HG03095 (cell line): ENCODE results near the gene PARS2.

ENCODE experiments used
- ATAC-seq: cut with Tn5 transposase; IDR thresholded peaks from one replicate; pipeline ENCODE4 v1.9.1; 2021; ENCODE audit warnings: moderate library complexity; ENCODE audit not compliant: unreplicated experiment

The PARS2 gene

DNA sequence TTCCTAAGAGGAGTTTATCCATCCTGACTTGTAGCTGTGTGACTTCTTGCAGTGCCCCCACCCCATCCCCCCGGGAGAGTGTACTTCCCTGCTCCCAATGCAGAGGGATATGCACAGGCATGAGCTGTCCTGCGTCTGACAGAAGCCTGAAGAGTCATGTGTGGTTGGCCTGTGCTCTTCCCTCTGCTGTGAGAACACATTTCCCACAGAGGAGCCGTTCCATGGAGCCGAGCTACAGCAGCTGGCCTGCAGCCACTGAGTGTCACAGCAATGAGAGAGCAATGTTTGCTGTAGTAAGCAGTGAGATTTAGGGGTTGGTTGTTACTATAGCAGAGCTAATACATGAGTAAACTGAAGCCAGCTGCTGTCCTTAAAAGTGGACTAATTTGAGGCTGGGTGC, 22.0 kb downstream of the PARS2 start:
- ATAC-seq = no peak

DNA sequence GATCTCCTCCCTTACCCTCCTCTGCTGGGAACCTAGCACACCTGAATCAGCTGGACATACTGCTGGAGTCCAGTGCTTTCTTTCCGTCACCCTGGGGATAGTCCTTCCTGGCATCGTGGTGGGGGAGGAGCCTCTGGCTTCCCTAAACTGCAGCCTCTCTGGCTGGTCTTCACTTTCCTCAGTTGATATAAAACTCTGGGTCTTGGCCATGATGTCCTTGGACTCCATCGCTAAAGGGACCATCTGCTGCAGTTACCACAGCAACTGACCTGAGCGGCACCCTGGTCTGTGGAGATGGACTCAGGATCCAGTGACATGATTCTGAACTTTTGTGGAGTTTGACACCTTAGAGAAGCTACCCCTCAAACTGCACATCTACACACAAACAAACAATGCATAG, 22.8 kb downstream of the PARS2 start:
- ATAC-seq = no peak

DNA sequence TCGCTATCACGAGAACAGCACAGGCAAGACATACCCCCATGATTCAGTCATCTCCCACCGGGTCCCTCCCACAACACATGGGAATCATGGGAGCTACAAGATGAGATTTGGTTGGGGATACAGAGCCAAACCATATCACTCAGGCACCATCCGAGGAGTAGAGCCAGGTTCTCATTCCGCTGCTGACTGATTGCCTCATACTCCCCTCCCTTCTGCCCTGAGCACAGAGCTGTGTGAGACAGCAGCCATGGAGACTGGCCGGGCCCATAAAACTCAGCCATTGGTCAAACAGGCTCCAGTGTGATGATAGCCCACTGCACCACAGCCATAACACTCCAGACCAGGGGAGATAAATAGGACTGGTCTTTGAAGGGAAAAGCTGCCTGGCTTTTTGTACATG, 26.1 kb downstream of the PARS2 start:
- no peak for ATAC-seq

DNA sequence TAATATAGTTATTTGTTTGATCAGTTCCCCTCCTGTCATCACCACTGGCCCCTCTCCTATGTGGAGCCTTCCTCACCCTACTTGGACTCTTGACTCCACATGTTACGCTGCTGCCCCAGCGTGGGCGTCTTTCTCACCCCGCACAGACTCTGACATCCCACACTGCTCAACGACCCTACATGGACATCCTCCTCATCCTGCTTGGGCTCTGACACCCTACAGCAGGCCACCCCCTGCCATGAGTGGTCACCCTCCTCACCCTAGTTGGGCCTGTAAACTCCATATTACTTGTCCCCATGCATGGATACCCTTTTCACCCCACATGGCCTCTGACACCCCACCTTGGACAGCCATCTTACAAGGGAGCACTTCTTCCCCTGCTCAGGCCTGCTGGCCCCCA, 27.6 kb downstream of the PARS2 start:
- ATAC-seq = no peak

DNA sequence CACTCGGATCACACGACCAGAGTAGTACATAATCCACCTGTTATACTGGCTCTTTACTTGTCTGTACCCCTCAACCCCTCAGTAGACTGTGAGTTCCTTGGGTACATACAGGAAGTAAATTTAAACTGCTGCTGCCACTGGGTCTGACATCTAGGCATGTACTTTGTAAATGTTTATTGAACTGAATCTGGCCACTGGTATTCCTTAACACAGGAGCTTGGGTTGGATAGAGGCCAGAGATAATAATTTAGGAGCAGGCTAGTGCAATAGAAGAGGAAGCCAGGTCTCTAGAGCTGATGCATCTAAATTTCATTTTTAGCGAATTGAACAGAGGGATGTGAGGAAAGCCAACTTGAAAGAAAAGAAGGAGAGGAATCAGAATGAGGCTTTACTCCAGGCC, 36.3 kb downstream of the PARS2 start:
- ATAC-seq = no peak

DNA sequence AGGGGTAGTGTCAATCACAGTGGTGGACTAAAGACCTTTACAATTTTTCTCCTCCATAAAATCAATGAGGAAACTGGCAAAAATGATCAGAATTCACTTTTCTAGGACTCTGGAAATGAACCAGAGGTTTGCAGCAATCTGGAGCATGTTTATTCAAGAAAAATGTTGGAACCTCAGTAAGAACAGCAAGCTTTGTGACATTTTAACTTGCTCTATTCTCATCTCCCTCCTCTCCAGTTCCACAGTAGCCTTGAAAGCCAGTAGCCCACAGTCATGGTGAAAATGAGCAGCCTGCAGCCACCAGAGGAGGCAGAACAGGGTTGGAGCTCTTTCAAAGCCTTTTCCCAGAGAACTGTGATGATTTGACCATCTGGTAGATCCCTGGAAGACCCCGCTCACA, 39.6 kb downstream of the PARS2 start:
- no peak for ATAC-seq

DNA sequence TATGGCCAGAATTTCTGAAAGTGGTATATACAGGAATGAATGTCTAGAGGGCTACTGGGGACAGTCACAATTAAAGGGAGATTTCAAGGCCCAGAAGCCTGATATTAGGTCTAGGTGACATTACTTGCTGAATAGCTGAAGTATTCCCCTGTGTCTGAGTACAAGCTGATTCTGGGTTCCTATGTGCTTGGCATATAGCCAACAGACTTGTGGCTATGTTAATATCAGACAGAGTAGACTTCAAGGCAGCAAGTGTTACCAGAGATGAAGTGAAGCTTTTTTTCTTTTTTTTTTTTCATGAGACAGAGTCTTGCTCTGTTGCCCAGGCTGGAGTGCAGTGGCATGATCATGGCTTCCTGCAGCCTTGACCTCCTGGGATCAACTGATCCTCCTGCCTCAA, 40.3 kb downstream of the PARS2 start:
- no peak for ATAC-seq

DNA sequence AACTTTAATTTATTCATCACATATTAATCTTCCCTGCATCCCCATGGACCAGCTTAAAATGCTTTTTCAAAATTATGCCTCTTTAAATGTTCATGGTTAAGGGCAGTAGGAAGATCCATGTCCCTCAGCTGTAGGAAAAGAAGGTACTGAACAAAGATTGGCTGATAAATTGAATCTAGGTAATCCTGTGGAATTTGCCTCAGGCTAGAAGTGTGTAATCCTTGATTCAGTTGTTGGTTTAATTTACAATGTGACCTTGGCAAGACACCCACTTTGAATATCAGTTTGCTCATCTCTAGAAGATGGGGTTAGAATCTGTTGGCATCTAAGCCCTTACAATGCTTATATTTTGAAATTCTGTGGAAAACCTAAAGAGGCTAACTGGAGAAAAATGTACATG, 42.6 kb downstream of the PARS2 start:
- ATAC-seq = no peak

DNA sequence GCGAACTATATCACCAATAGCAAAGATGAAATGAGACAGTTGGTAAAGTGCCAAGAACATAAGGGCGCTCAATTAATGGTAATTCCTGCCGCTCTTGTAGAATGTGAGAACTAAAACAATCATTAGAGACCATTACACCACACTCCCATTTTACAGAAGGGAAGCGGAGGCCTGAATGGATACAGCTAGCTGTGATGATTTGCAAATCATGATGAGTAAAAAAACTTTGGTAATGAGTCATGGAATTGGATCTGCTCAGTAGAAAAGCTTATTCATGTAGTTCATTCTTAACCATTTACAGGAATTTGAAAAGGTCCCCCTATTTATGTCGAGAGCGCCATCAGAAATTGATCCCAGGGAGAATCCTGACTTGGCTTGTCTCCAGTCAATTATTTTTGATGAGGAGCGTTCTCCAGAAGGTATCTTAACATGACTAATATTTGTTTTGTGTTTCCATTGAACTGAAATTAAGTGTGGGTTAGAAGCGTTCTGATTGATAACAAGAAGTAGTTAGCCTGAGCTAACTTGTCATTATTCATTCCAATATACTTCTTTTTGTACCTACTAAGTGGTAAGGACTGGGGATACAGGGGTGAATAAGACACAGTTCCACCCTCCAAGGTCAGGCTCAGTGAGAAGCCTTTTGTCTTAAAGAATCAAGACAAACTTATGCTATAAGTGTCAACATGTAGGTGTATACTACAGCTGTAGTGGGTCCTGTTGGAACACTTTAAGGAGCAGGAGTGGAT, 47.9 kb downstream of the PARS2 start:
- no peak for ATAC-seq

DNA sequence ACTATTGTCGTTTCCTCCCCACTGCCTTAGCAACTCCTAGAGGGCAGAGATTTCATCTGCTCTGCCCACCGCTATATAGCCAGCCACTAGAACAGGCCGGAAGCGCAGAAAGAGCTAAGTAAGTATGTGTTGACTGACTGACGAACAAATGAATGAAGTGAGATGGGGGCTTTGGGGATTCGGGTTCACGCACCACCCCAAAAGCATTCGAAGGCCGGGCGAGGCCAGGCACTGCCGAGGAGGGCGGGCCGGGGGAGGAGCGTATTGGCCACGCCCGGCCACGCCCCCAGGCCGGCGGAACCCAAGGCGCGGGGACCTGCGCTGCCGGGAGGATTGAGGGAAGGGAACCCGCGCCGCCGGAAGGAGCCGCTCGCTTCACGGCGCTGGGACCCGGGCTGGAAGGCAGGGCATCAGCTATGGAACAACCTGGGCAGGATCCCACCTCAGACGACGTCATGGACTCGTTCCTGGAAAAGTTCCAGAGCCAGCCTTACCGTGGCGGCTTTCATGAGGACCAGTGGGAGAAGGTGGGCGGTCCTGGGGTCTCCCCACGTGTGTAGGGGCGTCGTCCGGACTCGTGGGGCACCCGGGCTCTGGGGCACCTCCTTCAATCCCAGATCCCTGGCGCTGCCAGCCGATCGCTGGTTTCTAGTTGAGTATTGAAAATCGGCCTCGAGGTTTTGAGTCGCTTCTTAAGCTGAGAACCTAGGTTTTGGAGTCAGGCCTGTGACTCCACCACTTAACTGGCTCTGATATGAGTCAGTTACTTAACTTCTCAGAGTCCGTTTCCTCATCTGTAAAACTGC, 48.6 kb downstream of the PARS2 start, which contains the start of gene TTC4:
TTC4 (plus strand) TSS at position 369 of the 806 bp plus-strand sequence; CDS start at position 417, 48 bp downstream.
- peak; percentile 98 for ATAC-seq

DNA sequence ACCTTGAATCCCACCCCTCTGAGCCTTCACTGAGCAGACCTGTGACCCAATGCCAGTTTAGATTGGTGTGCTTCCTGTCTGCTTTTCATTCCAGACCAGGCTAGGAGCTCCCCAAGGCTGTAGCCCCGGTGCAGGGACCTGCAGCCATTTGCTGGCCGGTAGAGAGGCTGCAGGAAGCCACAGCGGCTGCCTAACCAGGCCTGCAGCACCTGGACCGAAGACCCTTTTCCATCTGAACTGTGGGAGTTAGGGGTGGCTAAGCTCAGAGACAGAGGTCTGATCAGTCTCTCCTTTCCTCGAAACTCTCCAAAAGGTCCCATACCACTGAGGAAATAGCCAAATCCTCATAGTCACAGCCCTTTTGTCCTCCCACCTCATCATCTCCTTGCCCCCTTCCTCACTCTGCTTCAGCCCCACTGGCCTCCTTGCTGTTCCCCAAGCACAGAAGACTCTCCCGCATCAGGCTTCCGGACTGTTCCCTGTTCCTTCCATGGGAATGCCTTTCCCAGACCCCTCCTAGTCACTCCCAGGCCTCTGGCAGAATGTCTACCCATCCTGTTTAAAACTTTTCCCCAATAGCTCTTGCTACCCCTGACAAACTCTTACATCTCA, 49.3 kb downstream of the PARS2 start:
- no peak for ATAC-seq

DNA sequence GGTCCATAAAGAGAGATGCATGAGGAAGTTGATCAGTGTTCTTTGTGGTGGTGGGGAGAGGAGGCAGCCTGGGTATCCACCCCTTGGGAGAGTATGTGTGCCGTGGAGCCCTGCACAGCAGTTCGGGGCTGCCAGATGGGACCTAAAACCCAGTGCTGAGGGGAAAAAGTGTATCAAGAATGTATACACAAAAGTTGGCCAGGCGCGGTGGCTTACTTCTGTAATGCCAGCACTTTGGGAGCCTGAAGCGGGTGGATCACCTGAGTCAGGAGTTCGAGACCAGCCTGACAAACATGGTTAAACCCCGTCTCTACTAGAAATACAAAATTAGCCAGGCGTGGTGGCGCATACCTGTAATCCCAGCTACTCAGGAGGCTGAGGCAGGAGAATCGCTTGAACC, 52.8 kb downstream of the PARS2 start:
- ATAC-seq = no peak

DNA sequence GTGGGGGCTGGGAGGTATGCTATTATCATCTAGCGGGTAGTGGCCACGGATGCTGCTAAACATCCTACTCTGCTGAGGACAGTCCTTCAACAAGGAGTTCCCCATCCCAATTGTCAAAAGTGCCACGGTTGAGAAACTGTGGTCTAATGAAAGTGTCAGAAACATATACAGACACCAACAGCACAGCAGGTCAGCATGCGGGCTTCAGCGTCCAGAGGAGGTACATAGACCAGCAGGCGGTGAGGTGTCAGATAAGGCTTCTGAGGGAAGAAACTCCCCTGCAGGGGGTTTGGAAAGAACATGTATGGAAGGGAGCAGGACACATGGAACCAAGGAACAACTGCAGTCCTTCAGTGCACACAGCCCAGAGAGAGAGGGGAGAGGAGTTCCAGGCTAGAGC, 53.5 kb downstream of the PARS2 start:
- no peak for ATAC-seq

DNA sequence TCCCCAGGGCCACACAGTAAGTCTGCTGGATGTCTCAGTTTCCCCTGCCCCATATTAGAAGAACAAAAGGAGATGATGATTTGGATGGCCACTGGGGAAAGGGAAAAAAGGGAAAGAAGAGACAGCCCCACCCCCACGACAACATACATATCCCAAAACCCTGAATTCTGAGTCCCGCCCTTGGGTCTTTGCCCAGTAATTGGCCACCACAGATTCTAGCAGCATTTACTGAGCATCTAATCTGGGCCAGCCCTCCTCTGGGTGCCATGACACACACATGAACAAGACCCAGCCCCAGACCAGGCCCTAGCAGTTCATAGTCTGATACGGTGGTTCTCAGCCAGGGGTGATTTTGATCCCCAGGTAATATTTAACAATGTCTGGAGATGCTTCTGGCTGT, 53.9 kb downstream of the PARS2 start:
- no peak for ATAC-seq

DNA sequence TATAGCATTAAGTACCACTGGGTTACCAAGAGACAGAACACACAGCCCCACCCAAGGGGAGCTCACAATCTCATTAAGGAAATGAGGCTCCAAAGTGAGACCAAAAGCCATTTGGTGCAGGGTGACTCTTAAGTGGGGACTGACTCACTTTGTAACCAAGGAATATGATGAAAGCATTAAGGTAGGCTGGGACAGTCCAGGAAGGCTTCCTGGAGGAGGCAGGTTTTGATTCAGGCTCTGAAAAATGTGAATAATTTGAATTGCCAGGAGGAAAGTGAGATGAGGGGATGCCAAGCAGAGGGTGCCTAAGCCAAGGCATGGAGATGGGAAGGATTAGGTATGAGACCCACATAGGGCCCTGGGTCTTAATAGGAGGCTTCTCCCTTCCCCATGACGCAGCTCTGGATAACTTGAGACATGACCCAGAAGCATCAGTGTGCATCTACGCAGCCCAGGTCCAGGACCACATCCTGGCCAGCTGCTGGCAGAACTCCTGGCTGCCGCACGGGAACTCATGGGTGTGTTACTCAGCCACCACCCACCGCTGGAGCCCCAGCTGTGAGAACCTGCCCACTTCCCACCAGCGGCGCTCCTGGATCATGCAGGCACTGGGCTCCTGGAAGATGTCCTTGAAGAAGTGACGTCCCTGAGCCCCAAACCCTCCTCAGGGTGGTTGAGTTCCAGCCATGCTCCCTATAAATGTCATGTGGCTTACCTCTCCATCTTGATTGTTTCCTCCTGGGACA, 54.6 kb downstream of the PARS2 start:
- no peak for ATAC-seq

DNA sequence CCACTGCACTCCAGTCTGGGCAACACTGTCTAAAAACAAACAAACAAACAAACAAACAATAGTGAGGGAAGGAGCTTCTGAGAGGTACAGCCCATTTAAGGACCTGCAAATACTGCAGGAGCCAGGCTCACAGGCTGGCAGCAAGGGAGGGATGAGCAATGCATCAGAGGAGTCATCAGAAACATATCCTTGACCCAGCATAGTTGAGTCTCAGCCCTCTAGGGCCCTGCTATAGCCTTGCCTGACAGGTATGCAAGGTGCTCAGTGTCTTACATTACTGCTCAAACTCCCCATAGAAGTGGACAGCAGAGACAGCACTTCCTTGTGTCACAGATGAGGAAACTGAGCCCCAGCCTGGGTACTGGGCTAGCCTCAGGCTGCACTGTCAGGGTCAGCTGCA, 55.9 kb downstream of the PARS2 start:
- no peak for ATAC-seq
